T-helper 22 cell (primary cell): ENCODE data around the gene SHISA5.

Source experiments
- DNase-seq: peaks from one replicate; pipeline ENCODE4 v3.0.0-alpha.2; 2020; ENCODE audit warnings: low read depth

Gene SHISA5

GRCh38 chr3:48459773-48460516 is 44.0 kb downstream of the SHISA5 start:
- DNase-seq, result no peak

- DNase-seq, result no peak
Measured at GRCh38 chr3:48459331-48459730, 44.6 kb downstream of the SHISA5 start.

GRCh38 chr3:48456456-48456855 is 47.5 kb downstream of the SHISA5 start:
- DNase-seq, result no peak

DNA sequence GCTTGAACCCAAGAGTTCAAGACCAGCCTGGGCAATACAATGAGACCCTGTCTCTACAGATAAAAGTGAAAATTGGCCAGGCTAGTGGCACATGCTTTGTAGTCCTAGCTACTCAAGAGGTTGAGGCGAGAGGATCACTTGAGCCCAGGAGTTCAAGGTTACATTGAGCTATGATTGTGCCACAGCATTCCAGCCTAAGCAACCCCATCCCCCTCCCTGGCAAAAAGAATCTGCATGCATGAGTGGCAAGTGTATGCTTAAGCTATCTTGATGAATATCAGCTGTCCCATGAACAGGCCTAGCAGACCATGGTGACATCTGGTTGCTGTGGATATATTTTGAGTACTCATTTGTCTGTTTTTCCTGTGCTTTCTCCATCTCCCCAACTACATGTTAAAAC is 52.7 kb downstream of the SHISA5 start:
- DNase-seq, result no peak

DNA sequence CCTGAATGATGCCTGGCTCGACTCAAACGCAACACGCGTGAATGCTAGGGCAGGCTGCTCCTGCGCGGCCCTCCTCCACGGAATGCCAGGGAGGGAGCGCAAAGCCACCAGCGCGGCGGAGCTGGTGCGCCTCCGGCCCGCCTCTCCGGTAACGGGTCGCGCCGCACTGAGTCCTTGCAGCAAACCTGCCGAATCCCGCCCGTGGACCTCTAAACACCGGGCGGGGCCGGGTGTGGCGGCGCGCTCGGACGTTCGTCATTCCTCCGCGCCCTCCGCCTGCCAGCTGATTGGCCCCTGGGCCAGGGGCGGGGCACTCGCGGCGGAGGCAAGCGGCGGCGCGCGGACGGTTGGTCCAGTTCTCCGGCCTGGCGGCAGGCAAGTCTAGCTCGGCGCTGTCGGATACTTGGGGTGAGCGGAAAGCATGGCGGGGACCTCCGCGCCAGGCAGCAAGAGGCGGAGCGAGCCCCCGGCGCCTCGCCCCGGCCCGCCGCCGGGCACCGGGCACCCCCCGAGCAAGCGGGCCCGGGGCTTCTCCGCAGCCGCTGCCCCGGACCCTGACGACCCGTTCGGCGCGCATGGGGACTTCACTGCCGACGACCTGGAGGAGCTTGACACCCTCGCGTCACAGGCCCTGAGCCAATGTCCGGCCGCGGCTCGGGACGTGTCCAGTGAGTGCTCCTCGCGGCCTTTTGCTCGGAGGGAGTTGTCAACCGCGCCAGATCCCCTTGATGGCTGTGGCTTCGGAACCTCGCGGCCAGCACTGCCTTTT is 57.4 kb downstream of the SHISA5 start, which contains the start of gene ATRIP:
Gene ATRIP, plus strand, starts transcription at position 313 of the 769 bp plus-strand sequence. Its CDS starts 109 bp downstream, at position 422.
- DNase-seq, result peak; percentile 81

DNA sequence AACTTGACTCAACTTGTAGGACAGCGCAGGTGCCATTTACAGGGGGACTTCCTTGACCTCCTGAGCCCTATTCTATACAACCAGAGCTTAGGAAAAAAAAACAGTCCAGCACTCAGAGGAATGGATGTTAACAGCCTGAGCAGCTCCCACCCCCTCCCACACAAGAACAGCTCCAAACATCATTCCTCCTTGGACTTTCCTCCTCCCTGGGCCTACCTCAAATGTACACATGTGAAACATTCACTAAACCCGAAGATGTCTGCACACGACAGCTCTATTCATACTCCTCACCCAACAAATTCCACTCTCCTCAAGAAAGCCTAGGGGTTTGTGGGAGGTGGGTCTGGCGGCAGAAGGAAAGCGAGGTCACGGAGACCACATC is 57.9 kb downstream of the SHISA5 start:
- no peak for DNase-seq

DNA sequence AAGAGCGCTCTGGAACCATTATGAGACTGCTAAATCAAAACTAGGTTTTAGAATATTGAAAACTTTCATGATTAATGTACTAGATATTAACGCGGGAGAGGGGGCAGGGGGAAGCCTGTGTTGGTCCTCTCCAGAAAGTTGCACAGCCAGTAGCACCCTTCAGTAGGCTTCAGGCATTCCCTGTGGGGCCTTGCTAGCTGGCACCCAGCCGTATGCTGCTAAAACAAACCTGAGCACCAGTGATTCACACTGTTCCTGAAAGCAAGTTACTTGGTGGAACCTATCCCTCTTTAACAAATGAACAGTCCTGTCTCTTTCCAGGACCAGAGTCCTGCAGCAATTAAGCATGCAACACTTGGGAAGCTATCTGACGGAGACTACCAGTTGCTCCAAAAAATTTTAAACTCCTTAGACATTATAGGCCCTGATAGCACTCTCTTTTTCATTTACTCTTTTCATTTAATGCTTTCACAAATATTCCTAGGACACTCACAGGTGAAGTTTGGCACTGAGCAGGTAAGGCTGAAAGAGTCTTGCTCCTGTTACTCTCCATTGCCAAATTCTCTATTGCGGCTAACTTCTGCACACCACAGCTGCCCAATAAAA is 58.6 kb downstream of the SHISA5 start:
- DNase-seq, result no peak

- no peak for DNase-seq
Measured at GRCh38 chr3:48441940-48442339, 62.0 kb downstream of the SHISA5 start.

DNA sequence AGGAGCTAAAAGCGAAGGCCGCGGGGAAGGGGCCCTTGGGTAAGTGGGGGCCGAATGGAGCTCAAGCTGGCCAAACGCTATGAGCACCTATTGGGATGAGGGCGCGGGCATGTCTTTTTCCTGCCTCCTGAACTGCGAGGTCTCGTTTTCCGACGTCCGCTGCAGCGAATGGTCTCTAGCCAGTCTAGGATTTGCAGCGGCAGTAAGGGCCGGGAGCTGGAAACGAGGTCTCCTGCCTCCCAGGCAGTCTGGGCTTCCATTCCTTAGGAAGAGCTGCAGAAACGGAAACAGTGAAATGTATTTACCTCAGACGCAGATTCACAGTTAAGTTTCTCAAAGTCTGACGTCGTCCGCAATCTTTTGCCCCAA is 63.4 kb downstream of the SHISA5 start:
- no peak for DNase-seq

DNA sequence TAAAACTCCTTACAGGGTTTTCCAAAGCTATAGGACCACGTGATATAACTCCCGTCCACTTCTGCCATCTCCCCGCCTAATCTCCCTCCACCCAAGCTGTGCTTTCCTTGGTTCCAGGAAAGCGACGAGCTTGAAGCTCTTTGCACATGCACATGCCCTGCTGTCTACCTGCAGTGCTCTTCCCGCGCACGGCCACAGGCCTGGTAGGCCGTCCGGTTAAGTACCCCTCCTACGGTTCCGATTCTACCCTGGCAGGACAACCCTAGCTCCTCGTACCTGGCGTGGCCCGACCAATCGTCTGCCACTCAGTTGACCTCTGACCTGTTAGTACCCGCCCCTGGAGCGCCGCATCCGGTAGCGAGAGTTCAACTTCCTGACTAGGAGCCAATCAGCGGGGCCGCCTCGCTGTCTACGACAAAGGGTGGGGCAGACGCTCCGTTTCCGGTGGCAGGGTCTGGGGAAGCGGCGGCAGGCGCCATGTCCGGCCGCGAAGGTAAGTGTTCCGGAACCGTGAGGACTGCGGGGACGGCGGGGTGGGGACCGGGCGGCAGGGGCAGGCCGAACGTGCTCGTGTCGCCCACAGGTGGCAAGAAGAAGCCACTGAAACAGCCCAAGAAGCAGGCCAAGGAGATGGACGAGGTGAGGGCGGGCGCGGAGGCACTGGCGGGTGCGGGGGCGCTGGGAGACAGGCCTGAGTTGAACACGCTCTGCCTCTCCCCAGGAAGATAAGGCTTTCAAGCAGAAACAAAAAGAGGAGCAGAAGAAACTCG is 64.0 kb downstream of the SHISA5 start, which contains the start of the genes CCDC51 and TMA7:
Gene CCDC51, minus strand, starts transcription at position 300 of the 770 bp plus-strand sequence. CDS start 4,991 bp downstream, outside the sequence.
Gene TMA7, plus strand, starts transcription at position 438 of the 770 bp plus-strand sequence. Its CDS starts 40 bp downstream, at position 478.
- DNase-seq, result peak; percentile 97

- no peak for DNase-seq
Measured at GRCh38 chr3:48437812-48438211, 66.2 kb downstream of the SHISA5 start.

- DNase-seq, result no peak
Measured at GRCh38 chr3:48436855-48437254, 67.1 kb downstream of the SHISA5 start.

GRCh38 chr3:48436477-48436787 is 67.5 kb downstream of the SHISA5 start:
- no peak for DNase-seq

DNA sequence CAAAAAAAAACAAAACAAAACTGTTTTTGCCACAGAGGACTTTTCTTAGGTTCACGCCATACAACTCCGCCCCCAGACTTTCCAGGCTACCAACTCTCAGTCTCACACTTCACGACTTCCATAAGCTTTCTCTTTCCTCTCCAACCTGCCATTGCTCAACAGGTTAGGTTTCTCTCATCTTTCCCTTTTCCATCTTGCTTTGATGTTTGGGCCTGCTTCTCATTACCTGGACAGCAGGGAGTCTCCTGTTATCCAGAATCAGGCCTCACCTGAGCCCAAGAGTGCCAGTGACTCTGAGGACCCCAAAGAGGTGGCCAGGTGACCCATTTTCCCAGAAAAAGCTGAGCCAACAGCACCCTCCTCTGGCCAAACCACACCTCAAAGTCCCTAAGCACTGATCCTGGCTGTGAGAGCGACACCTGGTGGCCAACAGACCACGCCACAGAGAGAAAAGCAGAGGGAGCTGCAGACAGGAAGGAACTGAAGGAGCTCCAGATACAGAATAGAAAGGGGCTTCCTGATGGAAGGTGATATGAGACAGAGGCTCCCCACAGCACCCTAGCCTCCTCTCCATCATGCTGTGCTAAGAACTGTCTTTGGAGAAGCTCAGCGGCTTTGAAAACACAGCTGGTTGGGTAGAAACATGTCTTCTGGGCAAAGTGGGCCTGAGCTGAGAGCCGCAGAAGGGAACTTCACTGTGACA is 68.0 kb downstream of the SHISA5 start:
- DNase-seq, result peak; percentile 69

DNA sequence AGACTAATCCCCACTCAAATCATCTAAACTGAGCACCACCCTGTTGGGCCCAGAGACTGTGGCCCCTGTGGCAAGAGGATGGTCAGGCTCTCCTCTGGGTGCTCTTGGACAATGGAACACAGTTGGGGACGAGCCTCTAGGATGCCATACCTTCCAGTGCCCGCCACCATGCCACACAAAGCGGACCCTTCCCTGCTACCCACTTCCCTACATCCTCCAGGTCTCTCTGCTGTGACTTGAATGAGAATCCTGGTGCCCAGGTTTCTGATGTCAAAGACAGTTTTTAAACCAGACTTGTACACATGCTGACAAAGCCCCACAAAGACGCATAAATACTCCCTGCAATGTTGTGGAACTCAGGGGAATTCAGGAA is 68.8 kb downstream of the SHISA5 start:
- no peak for DNase-seq

GRCh38 chr3:48434591-48435222 is 69.3 kb downstream of the SHISA5 start:
- DNase-seq, result no peak

DNA sequence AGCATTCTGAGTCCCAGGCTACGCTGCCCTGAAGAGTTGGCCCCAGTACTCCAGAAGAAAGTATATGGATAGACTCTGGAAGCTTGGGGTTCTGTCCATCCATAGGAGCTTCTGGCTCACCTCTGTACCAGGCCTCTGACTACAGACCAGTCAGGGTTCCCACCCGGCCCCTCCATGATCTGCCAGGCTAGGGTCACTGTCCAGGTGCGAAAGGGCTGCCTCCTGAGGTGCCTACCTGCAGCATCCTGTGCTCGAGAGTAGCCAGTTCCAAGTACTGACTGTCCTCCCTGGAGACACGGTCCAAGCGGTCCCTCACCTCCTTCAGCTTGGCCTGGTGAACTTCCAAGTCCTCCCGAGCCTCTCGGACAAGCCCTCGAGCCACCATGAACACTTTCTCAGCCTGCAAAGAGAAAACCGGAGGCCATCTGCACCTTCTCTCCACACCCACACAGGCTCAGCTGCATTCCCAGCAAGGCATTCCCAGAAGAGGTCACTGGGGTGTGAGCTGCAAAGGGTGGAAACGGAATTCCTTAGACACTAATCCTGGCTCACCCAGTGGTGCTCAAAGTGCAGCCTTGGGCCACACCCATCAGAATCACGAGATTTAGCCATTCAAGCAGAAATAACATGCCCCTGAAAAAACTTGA is 70.4 kb downstream of the SHISA5 start:
- DNase-seq, result no peak

- no peak for DNase-seq
Measured at GRCh38 chr3:48432411-48433371, 71.3 kb downstream of the SHISA5 start.
